Thyroid gland (tissue), 4 donors: Measurements from ENCODE around the gene IFNK. TPM values are rescaled to one million over a fixed set of nuclear protein-coding genes. Genes with fewer than 3 reads are reported as not detected.

Experiments used
- DNase-seq, 2 donors: peaks; one replicate each; pipeline ENCODE4 v3.0.0-alpha.2; 2019
- H3K27ac ChIP-seq, 3 donors: fragments of 200-600 bp; sonication (generic); 1 replicate in 2 of 3; 2 replicates in 1 of 3; pipeline ENCODE4 v1.5.1; 2016 to 2019; ENCODE audit warnings: mild to moderate bottlenecking in 1 of 3, moderate library complexity in 1 of 3
- H3K27me3 ChIP-seq: fragments of 200-600 bp; sonication (generic); one replicate; pipeline ENCODE4 v1.5.1; 2019
- H3K36me3 ChIP-seq, 2 donors: fragments of 200-600 bp; sonication (generic); one replicate each; pipeline ENCODE4 v1.5.1; 2016 to 2019
- H3K4me1 ChIP-seq, 2 donors: fragments of 200-600 bp; sonication (generic); one replicate each; pipeline ENCODE4 v1.5.1; 2017 to 2019
- H3K4me3 ChIP-seq, 3 donors: fragments of 200-600 bp; sonication (generic); replicated peaks in 1 of 3; 1 replicate in 2 of 3; 2 replicates in 1 of 3; pipeline ENCODE4 v1.5.1; 2016; ENCODE audit warnings: mild to moderate bottlenecking in 1 of 3
- H3K9me3 ChIP-seq: fragments of 200-600 bp; sonication (generic); one replicate; pipeline ENCODE4 v1.5.1; 2017
- CTCF ChIP-seq, 6 experiments: fragments of 200-600 bp in 3 of 6; fragments of 450-650 bp in 3 of 6; sonication (generic) in 3 of 6; IDR thresholded peaks; one replicate each; pipeline ENCODE4 v1.5.1; 2016 to 2019; ENCODE audit warnings: antibody characterized with exemption in 6 of 6, mild to moderate bottlenecking in 2 of 6, inconsistent platforms in 1 of 6, moderate library complexity in 1 of 6
- POLR2A ChIP-seq, 2 donors: fragments of 450-650 bp; IDR thresholded peaks; one replicate each; pipeline ENCODE4 v1.6.1; 2017; ENCODE audit warnings: antibody characterized with exemption in 2 of 2, mild to moderate bottlenecking in 2 of 2, moderate library complexity in 1 of 2
- WGBS, 2 donors: methylation state at CpG; one replicate each; pipeline ENCODE4 v1.1.5; 2017; 5-methylcytosine and 5-hydroxymethylcytosine counted together
- intact Hi-C: fragments of 100-400 bp; cut with DNase I; formaldehyde crosslinking; loops from one replicate; pipeline ENCODE4 v1.15.1; 2023
- total RNA-seq, 4 donors: library from RNA; depleted of rRNA; stranded (reverse); fragments of >200 nt; gene quantifications; one replicate each; pipeline ENCODE4 v1.2.3, GENCODE V29; 2016

The IFNK gene
- total RNA-seq, 4 donors from 2014 or later, result not detected

GRCh38 chr9:27519466-27520465 is 4.3 kb upstream of the IFNK start:
- TF ChIP-seq POLR2A (IDR thresholded peaks at IDR 0.05), result no peak
- no peak for TF ChIP-seq CTCF (IDR thresholded peaks at IDR 0.05)
- no peaks in the 10 kb centered on the region for H3K4me1 ChIP-seq
- 89 to 90% methylated on average over 9 to 10 of the region's 10 CpGs for WGBS, 2 donors
- no peak for DNase-seq
- no peak overlapping the region for H3K4me3 ChIP-seq
- no peaks in the 10 kb centered on the region for H3K36me3 ChIP-seq
- intact Hi-C loops, result no loop called here
- H3K9me3 ChIP-seq, result no peaks in the 10 kb centered on the region
- H3K27ac ChIP-seq, result no peak overlapping the region
- no peaks in the 10 kb centered on the region for H3K27me3 ChIP-seq

GRCh38 chr9:27520986-27521385 is 3.1 kb upstream of the IFNK start:
- Histone ChIP-seq H3K36me3 (no peaks in the 10 kb centered on the region), H3K27me3 (no peaks in the 10 kb centered on the region), H3K27ac (no peak overlapping the region), H3K4me3 (no peak overlapping the region), H3K9me3 (no peaks in the 10 kb centered on the region), H3K4me1 (no peaks in the 10 kb centered on the region)
- intact Hi-C loops, result no loop called here
- 89 to 93% methylated on average over 4 of the region's 4 CpGs for WGBS, 2 donors
- no peak for DNase-seq
- TF ChIP-seq POLR2A (IDR thresholded peaks at IDR 0.05) (no peak), CTCF (IDR thresholded peaks at IDR 0.05) (no peak)

GRCh38 chr9:27523141-27523540 is 949 bp upstream of the IFNK start:
- Histone ChIP-seq H3K27me3 (no peaks in the 10 kb centered on the region), H3K9me3 (no peaks in the 10 kb centered on the region), H3K4me1 (peaks cover 13 to 14% of the 10 kb centered on the region in 2 donors), H3K27ac (no peak overlapping the region), H3K4me3 (no peak overlapping the region), H3K36me3 (no peaks in the 10 kb centered on the region)
- DNase-seq, result no peak
- intact Hi-C loops, result no loop called here
- TF ChIP-seq CTCF (IDR thresholded peaks at IDR 0.05), result no peak
- TF ChIP-seq POLR2A (IDR thresholded peaks at IDR 0.05), result no peak

DNA sequence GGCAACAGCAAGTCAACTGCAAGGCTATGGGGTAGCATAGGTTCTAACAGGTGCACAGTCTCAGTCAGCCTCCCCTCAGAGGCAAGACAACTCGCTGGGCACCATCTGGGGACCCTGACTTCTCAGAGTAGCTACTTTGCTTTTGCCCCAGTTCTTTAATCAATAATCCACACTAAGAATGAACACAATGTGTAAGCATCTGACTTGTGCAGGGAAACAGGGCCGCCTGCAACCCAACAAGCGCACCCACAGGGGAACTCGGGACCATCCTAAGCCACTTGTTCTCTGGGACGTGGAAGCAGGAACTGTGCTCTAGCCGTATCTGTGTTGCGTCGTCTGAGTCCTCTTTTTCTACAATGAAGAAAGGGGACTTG is 3.6 kb downstream of the IFNK start:
- no peaks in the 10 kb centered on the region for H3K27me3 ChIP-seq
- no peak for DNase-seq
- H3K27ac ChIP-seq, result peak overlapping the region in 2 of 3 donors; percentile 91
- H3K9me3 ChIP-seq, result no peaks in the 10 kb centered on the region
- TF ChIP-seq POLR2A (IDR thresholded peaks at IDR 0.05) (no peak), CTCF (IDR thresholded peaks at IDR 0.05) (no peak)
- peak overlapping the region in 2 of 3 donors; percentile 24 to 79 for H3K4me3 ChIP-seq
- H3K36me3 ChIP-seq, result no peaks in the 10 kb centered on the region
- peaks cover 17 to 18% of the 10 kb centered on the region in 2 donors for H3K4me1 ChIP-seq
- intact Hi-C loops, result loop anchor here (5.0 kb wide), 1 partner anchor 195 kb away; no protein-coding TSS in a partner anchor
- 57 to 74% methylated on average over 7 to 8 of the region's 8 CpGs for WGBS, 2 donors
